DOHH2 (cell line): ENCODE results near the gene MEGF10.
"Not testable (repeated sequence)": the region's sequence is repeated elsewhere in the genome, so short reads cannot be mapped to it uniquely, and the experiment has no call there.

Source experiments
- H3F3A ChIP-seq: fragments of 200-600 bp; sonication (generic), shearing (Covaris generic); 2 replicates; pipeline ENCODE4 v1.6.0; 2016; ENCODE audit warnings: antibody characterized with exemption, mild to moderate bottlenecking; ENCODE audit not compliant: control insufficient read depth, insufficient read depth
- H3K27ac ChIP-seq: fragments of 200-600 bp; sonication (generic); 2 replicates; pipeline ENCODE4 v1.5.1; 2014; ENCODE audit warnings: low read depth, mild to moderate bottlenecking, low read length, moderate library complexity
- H3K27me3 ChIP-seq: fragments of 200-600 bp; sonication (generic); 2 replicates; pipeline ENCODE4 v1.6.1; 2014; ENCODE audit warnings: mild to moderate bottlenecking, low read length, mixed read lengths; ENCODE audit not compliant: control insufficient read depth
- H3K36me3 ChIP-seq: fragments of 200-600 bp; sonication (generic); 2 replicates; pipeline ENCODE4 v1.6.1; 2014; ENCODE audit warnings: mild to moderate bottlenecking, low read length, moderate library complexity, mixed read lengths; ENCODE audit not compliant: control insufficient read depth
- H3K4me1 ChIP-seq: fragments of 200-600 bp; sonication (generic); 2 replicates; pipeline ENCODE4 v1.6.1; 2014; ENCODE audit warnings: mild to moderate bottlenecking, low read length, mixed read lengths; ENCODE audit not compliant: control insufficient read depth
- H3K4me2 ChIP-seq: fragments of 200-600 bp; sonication (generic); 2 replicates; pipeline ENCODE4 v1.6.0; 2014; ENCODE audit warnings: mild to moderate bottlenecking, low read length, moderate library complexity
- H3K4me3 ChIP-seq: fragments of 200-600 bp; sonication (generic); 2 replicates; pipeline ENCODE4 v1.5.1; 2014; ENCODE audit warnings: mild to moderate bottlenecking, low read length, mixed read lengths
- H3K79me2 ChIP-seq: fragments of 200-600 bp; sonication (generic); 2 replicates; pipeline ENCODE4 v1.6.1; 2014; ENCODE audit warnings: mild to moderate bottlenecking, low read length, mixed read lengths; ENCODE audit not compliant: control insufficient read depth
- H3K9me2 ChIP-seq: fragments of 200-600 bp; sonication (generic); replicated peaks from 2 replicates; pipeline ENCODE4 v1.6.1; 2014; ENCODE audit warnings: mild to moderate bottlenecking, low read length, mixed read lengths; ENCODE audit not compliant: control insufficient read depth
- H3K9me3 ChIP-seq: fragments of 200-600 bp; sonication (generic); 2 replicates; pipeline ENCODE4 v1.6.1; 2014; ENCODE audit warnings: antibody characterized with exemption, low read length, mixed read lengths; ENCODE audit not compliant: control insufficient read depth, insufficient read depth
- H4K20me1 ChIP-seq: fragments of 200-600 bp; sonication (generic); 2 replicates; pipeline ENCODE4 v1.6.0; 2014; ENCODE audit warnings: low read depth, mild to moderate bottlenecking, antibody characterized with exemption, low read length, moderate library complexity; ENCODE audit not compliant: control insufficient read depth, insufficient read depth
- EZH2phosphoT487 ChIP-seq: fragments of 200-600 bp; sonication (generic); IDR thresholded peaks from 2 replicates; pipeline ENCODE4 v1.6.1; 2017; ENCODE audit warnings: borderline replicate concordance, mild to moderate bottlenecking, antibody characterized with exemption, low read length, moderate library complexity, mixed read lengths
- TF ChIP-seq, protein P1 (sequence below): fragments of 200-600 bp; sonication (generic); IDR thresholded peaks from one replicate; pipeline ENCODE4 v1.5.1; 2014; ENCODE audit warnings: antibody characterized with exemption, mild to moderate bottlenecking, low read depth, low read length; ENCODE audit not compliant: poor library complexity, severe bottlenecking

MEGF10 gene

DNA sequence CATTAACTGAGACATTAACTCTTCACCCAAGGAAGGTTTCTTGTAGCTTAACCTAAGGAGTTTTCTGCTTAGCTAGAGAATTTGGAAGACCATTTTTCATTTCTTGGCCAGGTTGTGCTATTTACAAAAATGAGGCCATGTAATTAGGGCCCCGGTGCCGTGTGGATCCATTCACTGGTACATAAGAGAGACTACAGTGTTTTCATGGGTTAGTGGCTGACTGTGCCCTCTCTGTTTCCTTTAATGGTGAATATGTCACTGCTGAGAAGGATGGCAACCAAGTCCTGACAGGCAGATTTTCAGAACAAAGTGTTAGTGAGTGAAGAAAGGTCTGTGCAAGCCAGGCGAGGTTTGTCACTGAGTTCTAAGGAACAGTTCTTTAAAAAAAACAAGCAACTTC is 15.4 kb downstream of the MEGF10 start:
- Histone ChIP-seq H3K27me3 (peaks cover 3% of the 10 kb centered on the region; the same call in 1 of the 2 replicates), H3K4me3 (no peak overlapping the region), H3K4me2 (no peak overlapping the region), H3K9me2 (no peaks in the 10 kb centered on the region), H3K79me2 (no peaks in the 10 kb centered on the region), H3K4me1 (no peaks in the 10 kb centered on the region), H4K20me1 (no peaks in the 10 kb centered on the region), H3K36me3 (no peaks in the 10 kb centered on the region), H3K9me3 (no peaks in the 10 kb centered on the region), H3K27ac (no peak overlapping the region), H3F3A (no peaks in the 10 kb centered on the region)
- TF ChIP-seq EZH2phosphoT487, result no peak
- TF ChIP-seq, protein P1, sequence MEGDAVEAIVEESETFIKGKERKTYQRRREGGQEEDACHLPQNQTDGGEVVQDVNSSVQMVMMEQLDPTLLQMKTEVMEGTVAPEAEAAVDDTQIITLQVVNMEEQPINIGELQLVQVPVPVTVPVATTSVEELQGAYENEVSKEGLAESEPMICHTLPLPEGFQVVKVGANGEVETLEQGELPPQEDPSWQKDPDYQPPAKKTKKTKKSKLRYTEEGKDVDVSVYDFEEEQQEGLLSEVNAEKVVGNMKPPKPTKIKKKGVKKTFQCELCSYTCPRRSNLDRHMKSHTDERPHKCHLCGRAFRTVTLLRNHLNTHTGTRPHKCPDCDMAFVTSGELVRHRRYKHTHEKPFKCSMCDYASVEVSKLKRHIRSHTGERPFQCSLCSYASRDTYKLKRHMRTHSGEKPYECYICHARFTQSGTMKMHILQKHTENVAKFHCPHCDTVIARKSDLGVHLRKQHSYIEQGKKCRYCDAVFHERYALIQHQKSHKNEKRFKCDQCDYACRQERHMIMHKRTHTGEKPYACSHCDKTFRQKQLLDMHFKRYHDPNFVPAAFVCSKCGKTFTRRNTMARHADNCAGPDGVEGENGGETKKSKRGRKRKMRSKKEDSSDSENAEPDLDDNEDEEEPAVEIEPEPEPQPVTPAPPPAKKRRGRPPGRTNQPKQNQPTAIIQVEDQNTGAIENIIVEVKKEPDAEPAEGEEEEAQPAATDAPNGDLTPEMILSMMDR, result no peak

GRCh38 chr5:127306647-127307046 is 16.1 kb downstream of the MEGF10 start:
- Histone ChIP-seq H4K20me1 (no peaks in the 10 kb centered on the region), H3K79me2 (no peaks in the 10 kb centered on the region), H3K27me3 (peaks cover 3% of the 10 kb centered on the region; the same call in 1 of the 2 replicates), H3K4me3 (no peak overlapping the region), H3K4me1 (no peaks in the 10 kb centered on the region), H3K27ac (no peak overlapping the region), H3F3A (no peaks in the 10 kb centered on the region), H3K4me2 (no peak overlapping the region), H3K9me3 (no peaks in the 10 kb centered on the region), H3K36me3 (no peaks in the 10 kb centered on the region), H3K9me2 (no peaks in the 10 kb centered on the region)
- TF ChIP-seq EZH2phosphoT487, result no peak
- TF ChIP-seq, protein P1, result no peak

DNA sequence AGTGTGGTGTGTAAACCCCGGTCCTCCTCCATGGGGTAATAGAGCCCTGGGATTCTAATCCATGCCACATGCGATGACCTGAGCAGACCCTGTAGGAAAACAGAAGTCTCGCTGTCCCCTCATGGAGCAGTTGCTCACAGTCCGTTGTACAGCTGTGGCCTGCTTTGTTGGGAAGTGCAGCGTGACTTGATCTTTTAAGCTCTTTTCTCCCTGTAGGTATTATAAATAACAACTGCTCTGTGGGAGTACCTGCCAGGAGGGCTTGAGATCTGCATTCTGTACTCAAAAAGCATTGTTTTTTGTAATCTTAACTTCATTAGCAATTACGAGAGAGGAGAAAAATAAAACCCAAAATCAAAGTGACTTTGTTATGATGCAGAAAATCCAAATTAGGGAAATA is 17.3 kb downstream of the MEGF10 start:
- no peak overlapping the region for H3K4me3 ChIP-seq
- peaks cover 7% of the 10 kb centered on the region; the same call in 1 of the 2 replicates for H3K27me3 ChIP-seq
- H3K9me3 ChIP-seq, result no peaks in the 10 kb centered on the region
- no peaks in the 10 kb centered on the region for H3K4me1 ChIP-seq
- no peak overlapping the region for H3K27ac ChIP-seq
- H3K36me3 ChIP-seq, result no peaks in the 10 kb centered on the region
- no peaks in the 10 kb centered on the region for H3K9me2 ChIP-seq
- H3K4me2 ChIP-seq, result no peak overlapping the region
- H3K79me2 ChIP-seq, result no peaks in the 10 kb centered on the region
- H4K20me1 ChIP-seq, result no peaks in the 10 kb centered on the region
- TF ChIP-seq EZH2phosphoT487, result no peak
- TF ChIP-seq, protein P1, result no peak
- no peaks in the 10 kb centered on the region for H3F3A ChIP-seq

- H3K9me3 ChIP-seq, H3K79me2 ChIP-seq, H3K4me1 ChIP-seq, H4K20me1 ChIP-seq, H3K27ac ChIP-seq, H3K4me3 ChIP-seq, H3K4me2 ChIP-seq, H3K27me3 ChIP-seq, H3F3A ChIP-seq, H3K36me3 ChIP-seq, H3K9me2 ChIP-seq: not testable (repeated sequence)
Measured at GRCh38 chr5:127308325-127308724, 17.7 kb downstream of the MEGF10 start.
